HEK293 (cell line): ENCODE measurements around the gene CHMP1A.

ENCODE experiments used
- KLF10 ChIP-seq: fragments of 450-650 bp; IDR thresholded peaks from 2 replicates; pipeline ENCODE4 v1.5.1; 2018; ENCODE audit warnings: missing biosample characterization, mild to moderate bottlenecking, missing genetic modification characterization
- KLF9 ChIP-seq: fragments of 450-650 bp; formaldehyde crosslinking; IDR thresholded peaks from 2 replicates; pipeline ENCODE4 v1.5.1; 2016; ENCODE audit warnings: missing biosample characterization, missing genetic modification characterization, low read depth
- OSR2 ChIP-seq: fragments of 450-650 bp; formaldehyde crosslinking; IDR thresholded peaks from 2 replicates; pipeline ENCODE4 v1.5.1; 2016; ENCODE audit warnings: missing biosample characterization, missing genetic modification characterization
- ZBTB48 ChIP-seq: fragments of 450-650 bp; formaldehyde crosslinking; IDR thresholded peaks from 2 replicates; pipeline ENCODE4 v1.5.1; 2016; ENCODE audit warnings: missing biosample characterization, missing genetic modification characterization
- ZNF132 ChIP-seq: fragments of 450-650 bp; formaldehyde crosslinking; IDR thresholded peaks from 2 replicates; pipeline ENCODE4 v1.5.1; 2017; ENCODE audit warnings: missing biosample characterization, missing genetic modification characterization, borderline replicate concordance
- ZNF19 ChIP-seq: fragments of 450-650 bp; formaldehyde crosslinking; IDR thresholded peaks from 2 replicates; pipeline ENCODE4; 2016; ENCODE audit warnings: missing biosample characterization, missing genetic modification characterization, low read depth
- ZNF202 ChIP-seq: fragments of 450-650 bp; formaldehyde crosslinking; IDR thresholded peaks from 2 replicates; pipeline ENCODE4 v1.5.1; 2016; ENCODE audit warnings: missing biosample characterization, missing genetic modification characterization, borderline replicate concordance
- ZNF292 ChIP-seq: fragments of 450-650 bp; formaldehyde crosslinking; IDR thresholded peaks from 2 replicates; pipeline ENCODE4 v1.5.1; 2016; ENCODE audit warnings: low read depth, missing biosample characterization, missing genetic modification characterization, borderline replicate concordance
- ZNF558 ChIP-seq: fragments of 450-650 bp; formaldehyde crosslinking; IDR thresholded peaks from 2 replicates; pipeline ENCODE4 v1.5.1; 2016; ENCODE audit warnings: missing biosample characterization, missing genetic modification characterization
- ZNF596 ChIP-seq: fragments of 450-650 bp; IDR thresholded peaks from 2 replicates; pipeline ENCODE4 v1.5.0; 2018; ENCODE audit warnings: missing biosample characterization, mild to moderate bottlenecking, missing genetic modification characterization, moderate library complexity
- ZNF664 ChIP-seq: fragments of 450-650 bp; formaldehyde crosslinking; IDR thresholded peaks from 2 replicates; pipeline ENCODE4 v1.5.1; 2016; ENCODE audit warnings: missing biosample characterization, missing genetic modification characterization
- ZNF747 ChIP-seq: fragments of 450-650 bp; formaldehyde crosslinking; IDR thresholded peaks from 2 replicates; pipeline ENCODE4 v1.5.1; 2016; ENCODE audit warnings: missing biosample characterization, missing genetic modification characterization
- ZNF76 ChIP-seq: fragments of 450-650 bp; formaldehyde crosslinking; IDR thresholded peaks from 2 replicates; pipeline ENCODE4; 2016; ENCODE audit warnings: low read depth, missing biosample characterization, missing genetic modification characterization, borderline replicate concordance
- ZSCAN16 ChIP-seq: fragments of 450-650 bp; formaldehyde crosslinking; IDR thresholded peaks from 2 replicates; pipeline ENCODE4 v1.5.1; 2016; ENCODE audit warnings: missing biosample characterization, missing genetic modification characterization
- ZXDB ChIP-seq: fragments of 450-650 bp; formaldehyde crosslinking; IDR thresholded peaks from 2 replicates; pipeline ENCODE4 v1.5.1; 2016; ENCODE audit warnings: missing biosample characterization, missing genetic modification characterization
- TF ChIP-seq, protein P1 (sequence below): fragments of 450-650 bp; formaldehyde crosslinking; IDR thresholded peaks from 2 replicates; pipeline ENCODE4 v1.5.1; 2016; ENCODE audit warnings: missing biosample characterization, missing genetic modification characterization, borderline replicate concordance
- TF ChIP-seq, protein P2 (sequence below): fragments of 450-650 bp; formaldehyde crosslinking; IDR thresholded peaks from 2 replicates; pipeline ENCODE4 v1.5.1; 2016; ENCODE audit warnings: missing biosample characterization, missing genetic modification characterization
- TF ChIP-seq, protein P3 (sequence below): fragments of 450-650 bp; formaldehyde crosslinking; IDR thresholded peaks from 2 replicates; pipeline ENCODE4 v1.5.1; 2016; ENCODE audit warnings: missing biosample characterization, missing genetic modification characterization
- TF ChIP-seq, protein P4 (sequence below): fragments of 450-650 bp; formaldehyde crosslinking; conservative IDR thresholded peaks from 2 replicates; pipeline ENCODE4 v1.5.1; 2016; ENCODE audit warnings: low read depth, missing biosample characterization, missing genetic modification characterization
- TF ChIP-seq, protein P5 (sequence below): fragments of 450-650 bp; formaldehyde crosslinking; IDR thresholded peaks from 2 replicates; pipeline ENCODE4 v1.5.1; 2016; ENCODE audit warnings: missing biosample characterization, missing genetic modification characterization

Gene CHMP1A

DNA sequence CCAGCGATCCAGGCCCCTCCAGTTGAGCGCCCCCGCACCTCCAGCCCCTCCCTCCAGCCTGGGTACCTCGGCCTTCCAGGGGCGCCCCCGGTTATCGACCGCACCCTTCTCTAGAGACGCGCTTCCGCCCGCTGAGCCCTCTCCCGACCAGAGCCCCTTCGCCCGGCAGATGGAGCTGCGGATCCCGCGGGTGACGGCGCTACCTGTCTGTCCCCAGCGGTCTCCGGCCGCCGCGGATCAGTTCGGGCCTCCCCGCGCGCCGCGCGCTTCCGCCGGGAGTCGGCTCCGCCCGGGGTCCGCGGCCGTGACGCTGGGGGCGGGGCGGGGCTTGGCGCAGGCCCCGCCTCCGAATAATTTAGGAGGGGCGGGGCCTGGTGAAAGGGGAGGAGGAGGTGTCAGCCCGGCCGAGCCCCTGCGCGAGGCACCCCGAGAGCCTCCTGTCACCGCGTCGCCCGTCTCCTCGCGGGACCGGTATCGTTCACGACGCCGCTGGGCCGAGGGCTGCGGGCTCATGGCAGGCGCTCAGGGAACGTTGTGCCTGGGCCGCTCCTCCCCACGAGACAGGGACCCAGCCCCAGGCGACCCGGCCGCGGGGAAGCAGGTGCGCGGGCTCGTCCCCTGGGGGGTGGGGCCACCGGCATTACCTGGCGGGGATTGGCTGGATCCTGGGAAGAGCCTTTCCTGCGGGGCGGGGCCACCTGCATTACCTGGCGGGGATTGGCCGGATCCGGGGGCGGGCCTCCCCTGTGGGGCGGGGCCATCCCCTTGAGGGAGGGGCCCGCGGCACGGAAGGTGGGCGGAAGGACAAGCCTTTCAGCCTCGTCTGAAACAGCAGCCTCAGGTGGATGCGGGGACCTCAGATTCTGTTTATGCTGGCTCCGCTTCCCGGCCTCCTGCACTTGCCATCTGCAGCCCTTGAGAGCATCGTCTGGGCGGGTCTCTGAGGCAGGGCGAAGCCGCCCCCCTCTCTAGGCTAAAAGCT lies 44.2 kb upstream of the CHMP1A start, which contains the start of gene SPATA2L (continued):
- TF ChIP-seq, protein P1, sequence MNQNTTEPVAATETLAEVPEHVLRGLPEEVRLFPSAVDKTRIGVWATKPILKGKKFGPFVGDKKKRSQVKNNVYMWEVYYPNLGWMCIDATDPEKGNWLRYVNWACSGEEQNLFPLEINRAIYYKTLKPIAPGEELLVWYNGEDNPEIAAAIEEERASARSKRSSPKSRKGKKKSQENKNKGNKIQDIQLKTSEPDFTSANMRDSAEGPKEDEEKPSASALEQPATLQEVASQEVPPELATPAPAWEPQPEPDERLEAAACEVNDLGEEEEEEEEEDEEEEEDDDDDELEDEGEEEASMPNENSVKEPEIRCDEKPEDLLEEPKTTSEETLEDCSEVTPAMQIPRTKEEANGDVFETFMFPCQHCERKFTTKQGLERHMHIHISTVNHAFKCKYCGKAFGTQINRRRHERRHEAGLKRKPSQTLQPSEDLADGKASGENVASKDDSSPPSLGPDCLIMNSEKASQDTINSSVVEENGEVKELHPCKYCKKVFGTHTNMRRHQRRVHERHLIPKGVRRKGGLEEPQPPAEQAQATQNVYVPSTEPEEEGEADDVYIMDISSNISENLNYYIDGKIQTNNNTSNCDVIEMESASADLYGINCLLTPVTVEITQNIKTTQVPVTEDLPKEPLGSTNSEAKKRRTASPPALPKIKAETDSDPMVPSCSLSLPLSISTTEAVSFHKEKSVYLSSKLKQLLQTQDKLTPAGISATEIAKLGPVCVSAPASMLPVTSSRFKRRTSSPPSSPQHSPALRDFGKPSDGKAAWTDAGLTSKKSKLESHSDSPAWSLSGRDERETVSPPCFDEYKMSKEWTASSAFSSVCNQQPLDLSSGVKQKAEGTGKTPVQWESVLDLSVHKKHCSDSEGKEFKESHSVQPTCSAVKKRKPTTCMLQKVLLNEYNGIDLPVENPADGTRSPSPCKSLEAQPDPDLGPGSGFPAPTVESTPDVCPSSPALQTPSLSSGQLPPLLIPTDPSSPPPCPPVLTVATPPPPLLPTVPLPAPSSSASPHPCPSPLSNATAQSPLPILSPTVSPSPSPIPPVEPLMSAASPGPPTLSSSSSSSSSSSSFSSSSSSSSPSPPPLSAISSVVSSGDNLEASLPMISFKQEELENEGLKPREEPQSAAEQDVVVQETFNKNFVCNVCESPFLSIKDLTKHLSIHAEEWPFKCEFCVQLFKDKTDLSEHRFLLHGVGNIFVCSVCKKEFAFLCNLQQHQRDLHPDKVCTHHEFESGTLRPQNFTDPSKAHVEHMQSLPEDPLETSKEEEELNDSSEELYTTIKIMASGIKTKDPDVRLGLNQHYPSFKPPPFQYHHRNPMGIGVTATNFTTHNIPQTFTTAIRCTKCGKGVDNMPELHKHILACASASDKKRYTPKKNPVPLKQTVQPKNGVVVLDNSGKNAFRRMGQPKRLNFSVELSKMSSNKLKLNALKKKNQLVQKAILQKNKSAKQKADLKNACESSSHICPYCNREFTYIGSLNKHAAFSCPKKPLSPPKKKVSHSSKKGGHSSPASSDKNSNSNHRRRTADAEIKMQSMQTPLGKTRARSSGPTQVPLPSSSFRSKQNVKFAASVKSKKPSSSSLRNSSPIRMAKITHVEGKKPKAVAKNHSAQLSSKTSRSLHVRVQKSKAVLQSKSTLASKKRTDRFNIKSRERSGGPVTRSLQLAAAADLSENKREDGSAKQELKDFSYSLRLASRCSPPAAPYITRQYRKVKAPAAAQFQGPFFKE (tag by site-specific recombination): no peak
- TF ChIP-seq KLF9 (tag by site-specific recombination) (peak; percentile 63; the same call in 1 of the 2 replicates), ZNF664 (no peak), ZBTB48 (tag by site-specific recombination) (no peak), ZNF292 (tag by site-specific recombination) (no peak), KLF10 (peak; percentile 96), ZNF596 (tag by site-specific recombination) (no peak), ZNF19 (tag by site-specific recombination) (no peak), ZNF76 (tag by site-specific recombination) (no peak), ZNF202 (tag by site-specific recombination) (no peak), ZNF558 (tag by site-specific recombination) (no peak), ZXDB (tag by site-specific recombination) (peak; percentile 96), ZNF747 (tag by site-specific recombination) (no peak), OSR2 (tag by site-specific recombination) (no peak), ZSCAN16 (tag by site-specific recombination) (no peak), ZNF132 (tag by site-specific recombination) (no peak)
- TF ChIP-seq, protein P2, sequence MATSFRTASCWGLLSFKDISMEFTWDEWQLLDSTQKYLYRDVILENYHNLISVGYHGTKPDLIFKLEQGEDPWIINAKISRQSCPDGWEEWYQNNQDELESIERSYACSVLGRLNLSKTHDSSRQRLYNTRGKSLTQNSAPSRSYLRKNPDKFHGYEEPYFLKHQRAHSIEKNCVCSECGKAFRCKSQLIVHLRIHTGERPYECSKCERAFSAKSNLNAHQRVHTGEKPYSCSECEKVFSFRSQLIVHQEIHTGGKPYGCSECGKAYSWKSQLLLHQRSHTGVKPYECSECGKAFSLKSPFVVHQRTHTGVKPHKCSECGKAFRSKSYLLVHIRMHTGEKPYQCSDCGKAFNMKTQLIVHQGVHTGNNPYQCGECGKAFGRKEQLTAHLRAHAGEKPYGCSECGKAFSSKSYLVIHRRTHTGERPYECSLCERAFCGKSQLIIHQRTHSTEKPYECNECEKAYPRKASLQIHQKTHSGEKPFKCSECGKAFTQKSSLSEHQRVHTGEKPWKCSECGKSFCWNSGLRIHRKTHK (tag by site-specific recombination): no peak
- TF ChIP-seq, protein P3, sequence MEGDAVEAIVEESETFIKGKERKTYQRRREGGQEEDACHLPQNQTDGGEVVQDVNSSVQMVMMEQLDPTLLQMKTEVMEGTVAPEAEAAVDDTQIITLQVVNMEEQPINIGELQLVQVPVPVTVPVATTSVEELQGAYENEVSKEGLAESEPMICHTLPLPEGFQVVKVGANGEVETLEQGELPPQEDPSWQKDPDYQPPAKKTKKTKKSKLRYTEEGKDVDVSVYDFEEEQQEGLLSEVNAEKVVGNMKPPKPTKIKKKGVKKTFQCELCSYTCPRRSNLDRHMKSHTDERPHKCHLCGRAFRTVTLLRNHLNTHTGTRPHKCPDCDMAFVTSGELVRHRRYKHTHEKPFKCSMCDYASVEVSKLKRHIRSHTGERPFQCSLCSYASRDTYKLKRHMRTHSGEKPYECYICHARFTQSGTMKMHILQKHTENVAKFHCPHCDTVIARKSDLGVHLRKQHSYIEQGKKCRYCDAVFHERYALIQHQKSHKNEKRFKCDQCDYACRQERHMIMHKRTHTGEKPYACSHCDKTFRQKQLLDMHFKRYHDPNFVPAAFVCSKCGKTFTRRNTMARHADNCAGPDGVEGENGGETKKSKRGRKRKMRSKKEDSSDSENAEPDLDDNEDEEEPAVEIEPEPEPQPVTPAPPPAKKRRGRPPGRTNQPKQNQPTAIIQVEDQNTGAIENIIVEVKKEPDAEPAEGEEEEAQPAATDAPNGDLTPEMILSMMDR (tag by site-specific recombination): peak; percentile 77; the same call in 1 of the 2 replicates
- TF ChIP-seq, protein P4, sequence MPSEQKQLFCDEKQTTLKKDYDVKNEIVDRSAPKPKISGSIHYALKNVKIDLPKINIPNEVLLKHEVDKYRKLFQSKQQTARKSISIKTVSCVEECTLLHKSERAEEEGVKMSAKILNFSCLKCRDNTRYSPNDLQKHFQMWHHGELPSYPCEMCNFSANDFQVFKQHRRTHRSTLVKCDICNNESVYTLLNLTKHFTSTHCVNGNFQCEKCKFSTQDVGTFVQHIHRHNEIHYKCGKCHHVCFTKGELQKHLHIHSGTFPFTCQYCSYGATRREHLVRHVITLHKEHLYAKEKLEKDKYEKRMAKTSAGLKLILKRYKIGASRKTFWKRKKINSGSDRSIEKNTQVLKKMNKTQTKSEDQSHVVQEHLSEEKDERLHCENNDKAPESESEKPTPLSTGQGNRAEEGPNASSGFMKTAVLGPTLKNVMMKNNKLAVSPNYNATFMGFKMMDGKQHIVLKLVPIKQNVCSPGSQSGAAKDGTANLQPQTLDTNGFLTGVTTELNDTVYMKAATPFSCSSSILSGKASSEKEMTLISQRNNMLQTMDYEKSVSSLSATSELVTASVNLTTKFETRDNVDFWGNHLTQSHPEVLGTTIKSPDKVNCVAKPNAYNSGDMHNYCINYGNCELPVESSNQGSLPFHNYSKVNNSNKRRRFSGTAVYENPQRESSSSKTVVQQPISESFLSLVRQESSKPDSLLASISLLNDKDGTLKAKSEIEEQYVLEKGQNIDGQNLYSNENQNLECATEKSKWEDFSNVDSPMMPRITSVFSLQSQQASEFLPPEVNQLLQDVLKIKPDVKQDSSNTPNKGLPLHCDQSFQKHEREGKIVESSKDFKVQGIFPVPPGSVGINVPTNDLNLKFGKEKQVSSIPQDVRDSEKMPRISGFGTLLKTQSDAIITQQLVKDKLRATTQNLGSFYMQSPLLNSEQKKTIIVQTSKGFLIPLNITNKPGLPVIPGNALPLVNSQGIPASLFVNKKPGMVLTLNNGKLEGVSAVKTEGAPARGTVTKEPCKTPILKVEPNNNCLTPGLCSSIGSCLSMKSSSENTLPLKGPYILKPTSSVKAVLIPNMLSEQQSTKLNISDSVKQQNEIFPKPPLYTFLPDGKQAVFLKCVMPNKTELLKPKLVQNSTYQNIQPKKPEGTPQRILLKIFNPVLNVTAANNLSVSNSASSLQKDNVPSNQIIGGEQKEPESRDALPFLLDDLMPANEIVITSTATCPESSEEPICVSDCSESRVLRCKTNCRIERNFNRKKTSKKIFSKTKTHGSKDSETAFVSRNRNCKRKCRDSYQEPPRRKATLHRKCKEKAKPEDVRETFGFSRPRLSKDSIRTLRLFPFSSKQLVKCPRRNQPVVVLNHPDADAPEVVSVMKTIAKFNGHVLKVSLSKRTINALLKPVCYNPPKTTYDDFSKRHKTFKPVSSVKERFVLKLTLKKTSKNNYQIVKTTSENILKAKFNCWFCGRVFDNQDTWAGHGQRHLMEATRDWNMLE (tag by site-specific recombination): no peak
- TF ChIP-seq, protein P5, sequence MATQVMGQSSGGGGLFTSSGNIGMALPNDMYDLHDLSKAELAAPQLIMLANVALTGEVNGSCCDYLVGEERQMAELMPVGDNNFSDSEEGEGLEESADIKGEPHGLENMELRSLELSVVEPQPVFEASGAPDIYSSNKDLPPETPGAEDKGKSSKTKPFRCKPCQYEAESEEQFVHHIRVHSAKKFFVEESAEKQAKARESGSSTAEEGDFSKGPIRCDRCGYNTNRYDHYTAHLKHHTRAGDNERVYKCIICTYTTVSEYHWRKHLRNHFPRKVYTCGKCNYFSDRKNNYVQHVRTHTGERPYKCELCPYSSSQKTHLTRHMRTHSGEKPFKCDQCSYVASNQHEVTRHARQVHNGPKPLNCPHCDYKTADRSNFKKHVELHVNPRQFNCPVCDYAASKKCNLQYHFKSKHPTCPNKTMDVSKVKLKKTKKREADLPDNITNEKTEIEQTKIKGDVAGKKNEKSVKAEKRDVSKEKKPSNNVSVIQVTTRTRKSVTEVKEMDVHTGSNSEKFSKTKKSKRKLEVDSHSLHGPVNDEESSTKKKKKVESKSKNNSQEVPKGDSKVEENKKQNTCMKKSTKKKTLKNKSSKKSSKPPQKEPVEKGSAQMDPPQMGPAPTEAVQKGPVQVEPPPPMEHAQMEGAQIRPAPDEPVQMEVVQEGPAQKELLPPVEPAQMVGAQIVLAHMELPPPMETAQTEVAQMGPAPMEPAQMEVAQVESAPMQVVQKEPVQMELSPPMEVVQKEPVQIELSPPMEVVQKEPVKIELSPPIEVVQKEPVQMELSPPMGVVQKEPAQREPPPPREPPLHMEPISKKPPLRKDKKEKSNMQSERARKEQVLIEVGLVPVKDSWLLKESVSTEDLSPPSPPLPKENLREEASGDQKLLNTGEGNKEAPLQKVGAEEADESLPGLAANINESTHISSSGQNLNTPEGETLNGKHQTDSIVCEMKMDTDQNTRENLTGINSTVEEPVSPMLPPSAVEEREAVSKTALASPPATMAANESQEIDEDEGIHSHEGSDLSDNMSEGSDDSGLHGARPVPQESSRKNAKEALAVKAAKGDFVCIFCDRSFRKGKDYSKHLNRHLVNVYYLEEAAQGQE (tag by site-specific recombination): no peak
